ENCODE data around the gene CEP76. TPM values are rescaled to one million over a fixed set of nuclear protein-coding genes. Genes with fewer than 3 reads are reported as not detected.

The CEP76 gene
- polyA plus RNA-seq, 1 donor from 2014 or later: 21.4 TPM

DNA sequence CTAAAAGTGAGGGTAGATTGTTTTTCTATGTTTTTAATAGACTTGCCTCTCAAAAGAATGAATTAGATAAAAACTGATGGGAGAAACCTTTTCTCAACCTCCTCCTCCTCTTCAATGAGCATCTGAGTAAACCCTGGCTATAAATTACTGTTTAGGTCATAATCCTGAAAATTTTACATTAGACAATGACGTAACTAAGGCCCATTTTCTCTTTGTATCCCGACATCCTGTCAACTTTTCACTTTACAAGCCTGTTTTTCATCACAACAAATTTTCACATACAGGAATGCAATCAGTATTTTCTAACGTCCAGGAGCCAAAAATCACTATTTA is 46.0 kb downstream of the CEP76 start:
- H3K36me3 ChIP-seq (ENCODE audit: insufficient read depth, low read length): no peaks in the 10 kb centered on the region
- no peaks in the 10 kb centered on the region for H3K9me2 ChIP-seq (ENCODE audit: insufficient read depth, low read length)
- peak overlapping the region; percentile 76 for H2AFZ ChIP-seq (ENCODE audit: low read depth, low read length)
- H3K4me2 ChIP-seq (ENCODE audit: low read length): peak overlapping the region; percentile 57
- no peaks in the 10 kb centered on the region for H4K20me1 ChIP-seq (ENCODE audit: insufficient read depth)
- H3K27ac ChIP-seq (ENCODE audit: low read length): peak overlapping the region; percentile 68
- peak overlapping the region; percentile 85 for H3K9ac ChIP-seq (ENCODE audit: low read length)
- TF ChIP-seq MXI1 (conservative IDR thresholded peaks at IDR 0.05; ENCODE audit: poor library complexity, severe bottlenecking) (no peak), POLR2AphosphoS5 (IDR thresholded peaks at IDR 0.05) (no peak), CTCF (IDR thresholded peaks at IDR 0.05; ENCODE audit: poor library complexity, severe bottlenecking) (no peak), RAD21 (conservative IDR thresholded peaks at IDR 0.05) (no peak), EZH2 (IDR thresholded peaks at IDR 0.05; ENCODE audit: borderline replicate concordance, insufficient read depth, low read length, poor library complexity, severe bottlenecking) (no peak), REST (IDR thresholded peaks at IDR 0.05; ENCODE audit: borderline replicate concordance) (no peak), TAF1 (IDR thresholded peaks at IDR 0.05; ENCODE audit: low read depth) (no peak), SMC3 (conservative IDR thresholded peaks at IDR 0.05; ENCODE audit: poor library complexity) (no peak), EP300 (conservative IDR thresholded peaks at IDR 0.05; ENCODE audit: poor library complexity, severe bottlenecking) (no peak)
- H3K79me2 ChIP-seq (replicated peaks; ENCODE audit: insufficient read depth, low read length): peaks cover 25% of the 10 kb centered on the region
- no peaks in the 10 kb centered on the region for H3K27me3 ChIP-seq (ENCODE audit: insufficient read depth, low read depth, low read length)
- H3F3A ChIP-seq (ENCODE audit: insufficient read depth, low read length, poor library complexity, severe bottlenecking): no peaks in the 10 kb centered on the region
- H3K9me3 ChIP-seq (ENCODE audit: low read length): no peaks in the 10 kb centered on the region
- peak overlapping the region; percentile 93 for H3K4me3 ChIP-seq (ENCODE audit: low read length)

- Histone ChIP-seq H3K79me2 (replicated peaks; ENCODE audit: insufficient read depth, low read length) (peaks cover 28% of the 10 kb centered on the region), H2AFZ (ENCODE audit: low read depth, low read length) (no peak overlapping the region), H3K27ac (ENCODE audit: low read length) (no peak overlapping the region), H3K36me3 (ENCODE audit: insufficient read depth, low read length) (no peaks in the 10 kb centered on the region), H3K4me3 (ENCODE audit: low read length) (no peak overlapping the region), H4K20me1 (ENCODE audit: insufficient read depth) (no peaks in the 10 kb centered on the region), H3F3A (ENCODE audit: insufficient read depth, low read length, poor library complexity, severe bottlenecking) (no peaks in the 10 kb centered on the region), H3K9me2 (ENCODE audit: insufficient read depth, low read length) (no peaks in the 10 kb centered on the region), H3K9ac (ENCODE audit: low read length) (no peak overlapping the region), H3K9me3 (ENCODE audit: low read length) (no peaks in the 10 kb centered on the region), H3K27me3 (ENCODE audit: insufficient read depth, low read depth, low read length) (no peaks in the 10 kb centered on the region), H3K4me2 (ENCODE audit: low read length) (no peak overlapping the region)
- TF ChIP-seq EP300 (conservative IDR thresholded peaks at IDR 0.05; ENCODE audit: poor library complexity, severe bottlenecking) (no peak), SMC3 (conservative IDR thresholded peaks at IDR 0.05; ENCODE audit: poor library complexity) (no peak)
Measured at GRCh38 chr18:12654971-12655370, 47.6 kb downstream of the CEP76 start.

All from neural cell (in vitro differentiated cells).